Cardiac muscle cell (in vitro differentiated cells and primary cell): ENCODE results near the gene DCUN1D1. TPM values are rescaled to one million over a fixed set of nuclear protein-coding genes. Genes with fewer than 3 reads are reported as not detected.

ENCODE experiments used
- DNase-seq, 2 donors: peaks; one replicate each; pipeline versions ENCODE4 v3.0.0 to v3.0.0-alpha.2; 2010 to 2017; ENCODE audit warnings: low read depth in 1 of 2, low spot score in 1 of 2
- H3K27ac ChIP-seq: fragments of 200-600 bp; sonication (generic); 2 replicates; pipeline ENCODE4 v1.5.1; 2016
- H3K27me3 ChIP-seq: fragments of 200-600 bp; sonication (generic); 2 replicates; pipeline ENCODE4 v1.6.0; 2016; ENCODE audit warnings: control low read depth
- H3K36me3 ChIP-seq: fragments of 200-600 bp; sonication (generic); 2 replicates; pipeline ENCODE4 v1.5.1; 2016; ENCODE audit warnings: control low read depth
- H3K4me1 ChIP-seq: fragments of 200-600 bp; sonication (generic); 2 replicates; pipeline ENCODE4 v1.8.1; 2017; ENCODE audit warnings: low read depth, mild to moderate bottlenecking, mixed run types
- H3K4me3 ChIP-seq: fragments of 200-600 bp; sonication (generic); 2 replicates; pipeline ENCODE4 v1.5.1; 2016; ENCODE audit warnings: mild to moderate bottlenecking
- H3K9me3 ChIP-seq: fragments of 200-600 bp; sonication (generic); 2 replicates; pipeline ENCODE4 v1.5.1; 2017; ENCODE audit warnings: low read depth, mild to moderate bottlenecking, control low read depth
- CTCF ChIP-seq: IDR thresholded peaks from 2 replicates; pipeline ENCODE4 v1.5.1; 2012; ENCODE audit warnings: low read depth, mild to moderate bottlenecking, low read length
- polyA plus RNA-seq: library from polyadenylated mRNA; unstranded; fragments of >200 nt; fragmentation: Nextera tagmentation; extraction: Ambion mirVana; gene quantifications from 2 replicates; pipeline ENCODE4 v1.2.1, GENCODE V29; 2016
- total RNA-seq: library from RNA; depleted of rRNA; stranded (reverse); fragments of >200 nt; gene quantifications from 2 replicates; pipeline ENCODE4 v1.2.3, GENCODE V29; 2016

Gene DCUN1D1
- total and polyA plus RNA-seq, 2 experiments from 2014 or later: 28.4 to 31.1 TPM

GRCh38 chr3:182891364-182891763 lies 89.0 kb downstream of the DCUN1D1 start:
- no peak overlapping the region for H3K4me3 ChIP-seq
- H3K27ac ChIP-seq: no peak overlapping the region
- peaks cover 16% of the 10 kb centered on the region for H3K36me3 ChIP-seq
- H3K27me3 ChIP-seq: no peaks in the 10 kb centered on the region
- TF ChIP-seq CTCF: no peak
- no peaks in the 10 kb centered on the region for H3K9me3 ChIP-seq
- no peaks in the 10 kb centered on the region for H3K4me1 ChIP-seq
- no peak for DNase-seq

- H3K4me1 ChIP-seq: no peaks in the 10 kb centered on the region
- H3K9me3 ChIP-seq: no peaks in the 10 kb centered on the region
- H3K27ac ChIP-seq: no peak overlapping the region
- peaks cover 22% of the 10 kb centered on the region for H3K36me3 ChIP-seq
- peak in 1 of 2 donors; percentile 5 for DNase-seq
- H3K4me3 ChIP-seq: no peak overlapping the region
- TF ChIP-seq CTCF: no peak
- H3K27me3 ChIP-seq: no peaks in the 10 kb centered on the region
Measured at GRCh38 chr3:182889948-182890629, 90.2 kb downstream of the DCUN1D1 start.

Other genes with a start within 250 kb of the DCUN1D1 start
- gene ATP11B, start 187.0 kb downstream of the DCUN1D1 start, total RNA-seq: 44.9 and 79.0 TPM in 2 replicates
- 11.9 and 17.9 TPM in 2 replicates for gene ATP11B, start 187.0 kb downstream of the DCUN1D1 start, polyA plus RNA-seq
- 33.2 and 40.1 TPM in 2 replicates for gene MCCC1, start 119.0 kb upstream of the DCUN1D1 start, total RNA-seq
- 40.5 and 47.8 TPM in 2 replicates for gene MCCC1, start 119.0 kb upstream of the DCUN1D1 start, polyA plus RNA-seq
- 0.12 TPM in 1 of 2 replicates, not detected in the other for gene LAMP3, start 182.2 kb upstream of the DCUN1D1 start, total RNA-seq
- gene LAMP3, start 182.2 kb upstream of the DCUN1D1 start, polyA plus RNA-seq: not detected in 2 replicates